Measurements from ENCODE around the gene POMGNT1. TPM values are rescaled to one million over a fixed set of nuclear protein-coding genes. Genes with fewer than 3 reads are reported as not detected.

The POMGNT1 gene
- total and polyA plus RNA-seq, 2 of the 13 experiments (the other 11 are each of a cell fraction or from before 2014, with no cell fraction given): 33.9 to 46.8 TPM

DNA sequence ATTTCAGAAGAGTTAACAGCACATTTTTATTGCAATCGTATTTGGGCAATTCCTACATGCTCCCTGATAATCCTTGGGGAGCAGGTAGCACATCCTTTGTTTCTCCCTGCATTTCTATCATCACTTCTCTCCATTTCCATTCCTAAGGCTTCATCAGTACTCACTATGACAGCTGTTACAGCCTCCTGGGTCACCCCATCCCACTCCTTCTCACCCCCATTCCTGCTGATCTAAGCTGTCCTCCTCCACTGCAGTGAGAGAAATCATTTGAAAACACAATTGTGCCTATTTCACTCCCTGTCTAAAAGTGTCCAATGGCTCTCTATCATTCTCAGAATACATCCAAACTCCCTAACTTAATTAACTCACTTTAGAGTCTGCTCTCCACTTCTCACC is 40.3 kb downstream of the POMGNT1 start (continued):
- no peak for TF ChIP-seq ZNF34 (CRISPR knock-in tag; IDR thresholded peaks at IDR 0.05; ENCODE audit: borderline replicate concordance)
- TF ChIP-seq ZNF619 (CRISPR knock-in tag; IDR thresholded peaks at IDR 0.05): no peak
- TF ChIP-seq, protein P1, sequence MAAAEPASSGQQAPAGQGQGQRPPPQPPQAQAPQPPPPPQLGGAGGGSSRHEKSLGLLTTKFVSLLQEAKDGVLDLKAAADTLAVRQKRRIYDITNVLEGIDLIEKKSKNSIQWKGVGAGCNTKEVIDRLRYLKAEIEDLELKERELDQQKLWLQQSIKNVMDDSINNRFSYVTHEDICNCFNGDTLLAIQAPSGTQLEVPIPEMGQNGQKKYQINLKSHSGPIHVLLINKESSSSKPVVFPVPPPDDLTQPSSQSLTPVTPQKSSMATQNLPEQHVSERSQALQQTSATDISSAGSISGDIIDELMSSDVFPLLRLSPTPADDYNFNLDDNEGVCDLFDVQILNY (CRISPR knock-in tag; conservative IDR thresholded peaks at IDR 0.05): no peak

DNA sequence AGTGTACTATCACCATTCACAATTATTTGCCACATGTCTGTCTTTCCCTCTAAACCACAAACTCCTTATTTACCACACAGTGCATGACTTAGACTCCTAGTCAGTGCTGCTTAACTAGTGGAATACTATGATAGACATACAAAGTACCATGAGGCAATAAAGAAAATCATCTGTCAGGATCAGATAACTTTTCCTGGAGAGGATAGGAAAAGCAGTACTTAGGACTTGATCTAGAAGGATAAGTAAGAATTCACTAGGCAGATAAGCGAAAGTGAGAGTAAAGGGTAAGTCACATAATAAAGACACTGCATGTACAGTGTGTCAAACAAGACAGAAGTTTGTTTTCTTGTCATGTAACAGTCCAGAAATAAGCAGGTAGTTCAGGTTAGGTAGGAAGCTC is 44.5 kb downstream of the POMGNT1 start:
- no peak for FAIRE-seq
- intact Hi-C loops (cut with micrococcal nuclease; ENCODE audit: unreplicated experiment) (no loop called here), in situ Hi-C loops (cut with HindIII; ENCODE audit: extremely low pct_ligation_motif_present, low pct_unique_long_range_greater_than_20kb) (no loop called here)
- CTCF ChIA-PET (ENCODE audit: low intra/inter-chr PET ratio, low total read pairs): no interaction called here
- no peak overlapping the region for H3K9ac ChIP-seq (ENCODE audit: insufficient read depth, low read depth, low read length)
- no peak for DNase-seq (ENCODE audit: low spot score)
- no peaks in the 10 kb centered on the region for H4K20me1 ChIP-seq (ENCODE audit: insufficient read depth, low read length)
- H3K4me1 ChIP-seq (ENCODE audit: insufficient read depth, low read length): peaks cover 17% of the 10 kb centered on the region
- TF ChIP-seq HIVEP1 (CRISPR knock-in tag; IDR thresholded peaks at IDR 0.05): no peak
- no peak for TF ChIP-seq ZNF75D (CRISPR knock-in tag; IDR thresholded peaks at IDR 0.05; ENCODE audit: borderline replicate concordance)
- no peak for TF ChIP-seq ATF1 (CRISPR knock-in tag; IDR thresholded peaks at IDR 0.05)
- TF ChIP-seq SALL2 (CRISPR knock-in tag; IDR thresholded peaks at IDR 0.05): no peak
- TF ChIP-seq ZNF160 (CRISPR knock-in tag; IDR thresholded peaks at IDR 0.05): no peak
- TF ChIP-seq, protein P2, sequence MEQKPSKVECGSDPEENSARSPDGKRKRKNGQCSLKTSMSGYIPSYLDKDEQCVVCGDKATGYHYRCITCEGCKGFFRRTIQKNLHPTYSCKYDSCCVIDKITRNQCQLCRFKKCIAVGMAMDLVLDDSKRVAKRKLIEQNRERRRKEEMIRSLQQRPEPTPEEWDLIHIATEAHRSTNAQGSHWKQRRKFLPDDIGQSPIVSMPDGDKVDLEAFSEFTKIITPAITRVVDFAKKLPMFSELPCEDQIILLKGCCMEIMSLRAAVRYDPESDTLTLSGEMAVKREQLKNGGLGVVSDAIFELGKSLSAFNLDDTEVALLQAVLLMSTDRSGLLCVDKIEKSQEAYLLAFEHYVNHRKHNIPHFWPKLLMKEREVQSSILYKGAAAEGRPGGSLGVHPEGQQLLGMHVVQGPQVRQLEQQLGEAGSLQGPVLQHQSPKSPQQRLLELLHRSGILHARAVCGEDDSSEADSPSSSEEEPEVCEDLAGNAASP (CRISPR knock-in tag; IDR thresholded peaks at IDR 0.05; ENCODE audit: borderline replicate concordance): no peak
- TF ChIP-seq ZNF354B (CRISPR knock-in tag; IDR thresholded peaks at IDR 0.05): no peak
- no peak for TF ChIP-seq ELF4 (CRISPR knock-in tag; IDR thresholded peaks at IDR 0.05; ENCODE audit: borderline replicate concordance)
- no peak for TF ChIP-seq ZSCAN21 (CRISPR knock-in tag; IDR thresholded peaks at IDR 0.05; ENCODE audit: borderline replicate concordance)
- TF ChIP-seq SIN3B (IDR thresholded peaks at IDR 0.05; ENCODE audit: low read length): no peak
- TF ChIP-seq ZNF724P (CRISPR knock-in tag; IDR thresholded peaks at IDR 0.05; ENCODE audit: borderline replicate concordance): no peak
- H3K36me3 ChIP-seq (replicated peaks in 1 of 2; ENCODE audit: control insufficient read depth in 1 of 2, insufficient read depth in 2 of 2, low read length in 2 of 2): no peaks in the 10 kb centered on the region; a peak in 1 of 5 replicates
- H3K9me3 ChIP-seq (ENCODE audit: low read length): no peaks in the 10 kb centered on the region
- H3K27me3 ChIP-seq (ENCODE audit: control insufficient read depth in 1 of 2, insufficient read depth in 2 of 2, low read length in 2 of 2): no peaks in the 10 kb centered on the region
- no TSS peak for BruUV-seq (replicated peaks)
- no peaks in the 10 kb centered on the region for H3K79me2 ChIP-seq (ENCODE audit: insufficient read depth, low read length)
- whole genome bisulfite sequencing (ENCODE audit: low lambda C conversion rate): 29% methylated on average over 1 of the region's 1 CpG
- POLR2A ChIA-PET: no interaction called here
- H3K4me3 ChIP-seq (replicated peaks in 1 of 3; ENCODE audit: insufficient read depth in 1 of 3, low read depth in 2 of 3, low read length in 3 of 3): no peak overlapping the region
- no peak overlapping the region for H2AFZ ChIP-seq (ENCODE audit: low read length)
- H3K4me2 ChIP-seq (ENCODE audit: low read depth, low read length): no peak overlapping the region
- no peak overlapping the region for H3K27ac ChIP-seq (ENCODE audit: extremely low read length, insufficient read depth, low read length)
- no peak for ATAC-seq

Measured in HepG2 (cell line).